WTC11 (cell line): Measurements from ENCODE around the gene SGMS1. TPM values are rescaled to one million over a fixed set of nuclear protein-coding genes. Genes with fewer than 3 reads are reported as not detected.

Experiments
- ATAC-seq: fragments of 200-7000 bp; cut with Tn5 transposase; 2 replicates; pipeline ENCODE4 v1.10.0; 2021; ENCODE audit warnings: mild to moderate bottlenecking, moderate library complexity
- CTCF ChIA-PET: fragments of 300-600 bp; sonication (Branson Sonifier 250); formaldehyde crosslinking; loops from one replicate; lab custom pipeline; 2021; ENCODE audit warnings: antibody characterized with exemption; lab: Charles Lee
- POLR2A ChIA-PET: fragments of 350-600 bp; sonication (Branson Sonifier 250); formaldehyde crosslinking; loops from one replicate; lab custom pipeline; 2021; ENCODE audit warnings: antibody characterized with exemption; lab: Charles Lee
- DNase-seq: peaks from one replicate; pipeline ENCODE4 v3.0.0; 2021; ENCODE audit warnings: low spot score
- H3K27ac Mint-ChIP-seq: 2 replicates; pipeline ENCODE4 v1.8.0; 2021; ENCODE audit warnings: mixed read lengths
- H3K27me3 Mint-ChIP-seq: 2 replicates; pipeline ENCODE4 v1.8.0; 2021; ENCODE audit warnings: low read depth, mild to moderate bottlenecking, moderate library complexity, mixed read lengths
- H3K36me3 Mint-ChIP-seq: 2 replicates; pipeline ENCODE4 v1.8.0; 2021; ENCODE audit warnings: mixed read lengths
- H3K4me1 Mint-ChIP-seq: 2 replicates; pipeline ENCODE4 v1.8.0; 2022; ENCODE audit warnings: mixed read lengths
- H3K4me3 Mint-ChIP-seq: 2 replicates; pipeline ENCODE4 v1.8.0; 2021; ENCODE audit warnings: mild to moderate bottlenecking, moderate library complexity, mixed read lengths
- H3K9me3 Mint-ChIP-seq: 2 replicates; pipeline ENCODE4 v1.8.0; 2021; ENCODE audit warnings: mixed read lengths
- E2F1 ChIP-seq: sonication (generic); formaldehyde crosslinking; IDR thresholded peaks from 2 replicates; pipeline ENCODE4 v1.8.0; 2022; ENCODE audit warnings: mild to moderate bottlenecking, missing genetic modification reagents
- EMX1 ChIP-seq: fragments of 250-450 bp; sonication (Bioruptor Pico); IDR thresholded peaks from 2 replicates; pipeline ENCODE4 v1.8.0; 2021; ENCODE audit warnings: mild to moderate bottlenecking
- FOXJ3 ChIP-seq: sonication (generic); formaldehyde crosslinking; IDR thresholded peaks from 2 replicates; pipeline ENCODE4 v1.9.0; 2021; ENCODE audit warnings: missing genetic modification reagents, mild to moderate bottlenecking, borderline replicate concordance
- FOXK1 ChIP-seq: sonication (generic); formaldehyde crosslinking; IDR thresholded peaks from 2 replicates; pipeline ENCODE4 v1.8.0; 2022; ENCODE audit warnings: mild to moderate bottlenecking, moderate library complexity, missing genetic modification reagents
- FOXP4 ChIP-seq: sonication (generic); formaldehyde crosslinking; IDR thresholded peaks from 2 replicates; pipeline ENCODE4 v1.8.0; 2022; ENCODE audit warnings: mild to moderate bottlenecking, missing genetic modification reagents
- JUN ChIP-seq: sonication (generic); formaldehyde crosslinking; IDR thresholded peaks from 2 replicates; pipeline ENCODE4 v1.8.0; 2023; ENCODE audit warnings: mild to moderate bottlenecking, missing genetic modification reagents
- MLX ChIP-seq: sonication (generic); formaldehyde crosslinking; IDR thresholded peaks from 2 replicates; pipeline ENCODE4 v1.8.1; 2023; ENCODE audit warnings: mild to moderate bottlenecking, missing genetic modification reagents, moderate library complexity
- MYBL2 ChIP-seq: sonication (generic); formaldehyde crosslinking; IDR thresholded peaks from 2 replicates; pipeline ENCODE4 v1.8.1; 2023; ENCODE audit warnings: mild to moderate bottlenecking, moderate library complexity, missing genetic modification reagents
- NFE2L1 ChIP-seq: sonication (generic); formaldehyde crosslinking; IDR thresholded peaks from 2 replicates; pipeline ENCODE4 v1.8.1; 2023; ENCODE audit warnings: missing genetic modification reagents
- SMAD4 ChIP-seq: sonication (generic); formaldehyde crosslinking; IDR thresholded peaks from 2 replicates; pipeline ENCODE4 v1.8.0; 2022; ENCODE audit warnings: mild to moderate bottlenecking, missing genetic modification reagents
- STAT6 ChIP-seq: sonication (generic); formaldehyde crosslinking; conservative IDR thresholded peaks from 2 replicates; pipeline ENCODE4 v1.8.1; 2023; ENCODE audit warnings: mild to moderate bottlenecking, low read depth, missing genetic modification reagents, moderate library complexity
- TP53 ChIP-seq: sonication (generic); formaldehyde crosslinking; IDR thresholded peaks from 2 replicates; pipeline ENCODE4 v1.8.1; 2023; ENCODE audit warnings: mild to moderate bottlenecking, missing genetic modification reagents
- ZNF121 ChIP-seq: sonication (generic); formaldehyde crosslinking; IDR thresholded peaks from 2 replicates; pipeline ENCODE4 v1.8.0; 2023; ENCODE audit warnings: missing genetic modification reagents
- ZNF138 ChIP-seq: sonication (generic); formaldehyde crosslinking; conservative IDR thresholded peaks from 2 replicates; pipeline ENCODE4 v1.8.1; 2022; ENCODE audit warnings: mild to moderate bottlenecking, moderate library complexity, missing genetic modification reagents
- ZNF232 ChIP-seq: sonication (generic); formaldehyde crosslinking; IDR thresholded peaks from 2 replicates; pipeline ENCODE4 v1.8.0; 2022; ENCODE audit warnings: mild to moderate bottlenecking, missing genetic modification reagents
- ZNF281 ChIP-seq: sonication (generic); formaldehyde crosslinking; IDR thresholded peaks from 2 replicates; pipeline ENCODE4 v1.8.0; 2023; ENCODE audit warnings: mild to moderate bottlenecking, missing genetic modification reagents
- ZNF317 ChIP-seq: sonication (generic); formaldehyde crosslinking; IDR thresholded peaks from 2 replicates; pipeline ENCODE4 v1.8.1; 2023; ENCODE audit warnings: low read depth, mild to moderate bottlenecking, moderate library complexity, missing genetic modification reagents, borderline replicate concordance
- ZNF671 ChIP-seq: fragments of 250-450 bp; sonication (Bioruptor Pico); IDR thresholded peaks from 2 replicates; pipeline ENCODE4 v1.8.0; 2021; ENCODE audit warnings: mild to moderate bottlenecking
- total RNA-seq: library from RNA; stranded (reverse); gene quantifications from 3 replicates; pipeline ENCODE4 v1.2.3, GENCODE V29; 2021
- TF ChIP-seq, protein P1 (sequence below): fragments of 250-450 bp; sonication (Bioruptor Pico); IDR thresholded peaks from 2 replicates; pipeline ENCODE4 v1.9.0; 2021; ENCODE audit warnings: mild to moderate bottlenecking
- TF ChIP-seq, protein P2 (sequence below): fragments of 250-450 bp; sonication (Bioruptor Pico); IDR thresholded peaks from 2 replicates; pipeline ENCODE4 v1.9.0; 2021; ENCODE audit warnings: mild to moderate bottlenecking, borderline replicate concordance

SGMS1 gene
- total RNA-seq, 1 experiment from 2014 or later: 13.2 TPM

DNA sequence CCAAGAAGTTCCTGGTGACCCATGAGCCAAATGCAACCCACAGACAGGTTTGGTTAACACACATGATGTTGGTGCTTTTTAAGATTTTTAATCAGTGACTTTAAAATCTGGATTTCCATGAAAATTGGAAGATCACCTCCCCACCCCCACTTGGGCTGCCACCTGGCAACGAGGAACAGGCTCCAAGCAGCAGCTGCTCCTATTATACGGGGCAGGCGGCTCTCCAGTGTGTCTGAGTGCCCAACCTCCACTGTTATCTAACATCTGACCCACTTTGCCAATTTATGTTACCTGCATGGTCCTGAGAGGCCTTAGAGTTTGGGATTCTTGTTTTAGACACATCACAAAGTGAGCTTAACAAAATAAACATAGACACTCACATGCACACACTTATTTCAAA lies 56.4 kb downstream of the SGMS1 start:
- TF ChIP-seq FOXK1 (no peak), ZNF281 (CRISPR knock-in tag) (no peak), ZNF121 (CRISPR knock-in tag) (no peak), SMAD4 (CRISPR knock-in tag) (no peak), NFE2L1 (no peak), ZNF138 (CRISPR knock-in tag) (no peak), FOXJ3 (CRISPR knock-in tag) (no peak), FOXP4 (CRISPR knock-in tag) (no peak), MYBL2 (no peak), JUN (CRISPR knock-in tag) (no peak), EMX1 (no peak), TP53 (CRISPR knock-in tag) (no peak), ZNF317 (CRISPR knock-in tag) (no peak), STAT6 (CRISPR knock-in tag) (no peak), ZNF671 (CRISPR knock-in tag) (no peak), MLX (no peak), ZNF232 (no peak), E2F1 (CRISPR knock-in tag) (no peak)
- TF ChIP-seq, protein P1, sequence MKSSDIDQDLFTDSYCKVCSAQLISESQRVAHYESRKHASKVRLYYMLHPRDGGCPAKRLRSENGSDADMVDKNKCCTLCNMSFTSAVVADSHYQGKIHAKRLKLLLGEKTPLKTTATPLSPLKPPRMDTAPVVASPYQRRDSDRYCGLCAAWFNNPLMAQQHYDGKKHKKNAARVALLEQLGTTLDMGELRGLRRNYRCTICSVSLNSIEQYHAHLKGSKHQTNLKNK (CRISPR knock-in tag): no peak
- TF ChIP-seq, protein P2, sequence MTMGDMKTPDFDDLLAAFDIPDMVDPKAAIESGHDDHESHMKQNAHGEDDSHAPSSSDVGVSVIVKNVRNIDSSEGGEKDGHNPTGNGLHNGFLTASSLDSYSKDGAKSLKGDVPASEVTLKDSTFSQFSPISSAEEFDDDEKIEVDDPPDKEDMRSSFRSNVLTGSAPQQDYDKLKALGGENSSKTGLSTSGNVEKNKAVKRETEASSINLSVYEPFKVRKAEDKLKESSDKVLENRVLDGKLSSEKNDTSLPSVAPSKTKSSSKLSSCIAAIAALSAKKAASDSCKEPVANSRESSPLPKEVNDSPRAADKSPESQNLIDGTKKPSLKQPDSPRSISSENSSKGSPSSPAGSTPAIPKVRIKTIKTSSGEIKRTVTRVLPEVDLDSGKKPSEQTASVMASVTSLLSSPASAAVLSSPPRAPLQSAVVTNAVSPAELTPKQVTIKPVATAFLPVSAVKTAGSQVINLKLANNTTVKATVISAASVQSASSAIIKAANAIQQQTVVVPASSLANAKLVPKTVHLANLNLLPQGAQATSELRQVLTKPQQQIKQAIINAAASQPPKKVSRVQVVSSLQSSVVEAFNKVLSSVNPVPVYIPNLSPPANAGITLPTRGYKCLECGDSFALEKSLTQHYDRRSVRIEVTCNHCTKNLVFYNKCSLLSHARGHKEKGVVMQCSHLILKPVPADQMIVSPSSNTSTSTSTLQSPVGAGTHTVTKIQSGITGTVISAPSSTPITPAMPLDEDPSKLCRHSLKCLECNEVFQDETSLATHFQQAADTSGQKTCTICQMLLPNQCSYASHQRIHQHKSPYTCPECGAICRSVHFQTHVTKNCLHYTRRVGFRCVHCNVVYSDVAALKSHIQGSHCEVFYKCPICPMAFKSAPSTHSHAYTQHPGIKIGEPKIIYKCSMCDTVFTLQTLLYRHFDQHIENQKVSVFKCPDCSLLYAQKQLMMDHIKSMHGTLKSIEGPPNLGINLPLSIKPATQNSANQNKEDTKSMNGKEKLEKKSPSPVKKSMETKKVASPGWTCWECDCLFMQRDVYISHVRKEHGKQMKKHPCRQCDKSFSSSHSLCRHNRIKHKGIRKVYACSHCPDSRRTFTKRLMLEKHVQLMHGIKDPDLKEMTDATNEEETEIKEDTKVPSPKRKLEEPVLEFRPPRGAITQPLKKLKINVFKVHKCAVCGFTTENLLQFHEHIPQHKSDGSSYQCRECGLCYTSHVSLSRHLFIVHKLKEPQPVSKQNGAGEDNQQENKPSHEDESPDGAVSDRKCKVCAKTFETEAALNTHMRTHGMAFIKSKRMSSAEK (CRISPR knock-in tag): no peak
- CTCF ChIA-PET: interaction anchor here (1.0 to 1.6 kb wide), 3 partner anchors 10 to 13 kb away, joined by 3 to 4 read pairs (median 3); no protein-coding TSS in a partner anchor
- Mint-ChIP-seq H3K27me3 (no peaks in the 10 kb centered on the region), H3K36me3 (no peaks in the 10 kb centered on the region; the same call in 1 of the 2 replicates), H3K9me3 (peaks cover 3% of the 10 kb centered on the region; the same call in 1 of the 2 replicates), H3K27ac (peak overlapping the region; percentile 53), H3K4me3 (no peak overlapping the region), H3K4me1 (peaks cover 74% of the 10 kb centered on the region)
- no peak for DNase-seq
- POLR2A ChIA-PET: no interaction called here
- ATAC-seq: no peak
